LoVo (cell line): ENCODE measurements around the gene OR8J1.
"Not testable (repeated sequence)": the region's sequence is repeated elsewhere in the genome, so short reads cannot be mapped to it uniquely, and the experiment has no call there.

ENCODE experiments used
- DNase-seq: peaks from one replicate; pipeline ENCODE4 v3.0.0-alpha.2; 2016; ENCODE audit warnings: low spot score

Gene OR8J1, protein sequence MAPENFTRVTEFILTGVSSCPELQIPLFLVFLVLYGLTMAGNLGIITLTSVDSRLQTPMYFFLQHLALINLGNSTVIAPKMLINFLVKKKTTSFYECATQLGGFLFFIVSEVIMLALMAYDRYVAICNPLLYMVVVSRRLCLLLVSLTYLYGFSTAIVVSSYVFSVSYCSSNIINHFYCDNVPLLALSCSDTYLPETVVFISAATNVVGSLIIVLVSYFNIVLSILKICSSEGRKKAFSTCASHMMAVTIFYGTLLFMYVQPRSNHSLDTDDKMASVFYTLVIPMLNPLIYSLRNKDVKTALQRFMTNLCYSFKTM

DNA sequence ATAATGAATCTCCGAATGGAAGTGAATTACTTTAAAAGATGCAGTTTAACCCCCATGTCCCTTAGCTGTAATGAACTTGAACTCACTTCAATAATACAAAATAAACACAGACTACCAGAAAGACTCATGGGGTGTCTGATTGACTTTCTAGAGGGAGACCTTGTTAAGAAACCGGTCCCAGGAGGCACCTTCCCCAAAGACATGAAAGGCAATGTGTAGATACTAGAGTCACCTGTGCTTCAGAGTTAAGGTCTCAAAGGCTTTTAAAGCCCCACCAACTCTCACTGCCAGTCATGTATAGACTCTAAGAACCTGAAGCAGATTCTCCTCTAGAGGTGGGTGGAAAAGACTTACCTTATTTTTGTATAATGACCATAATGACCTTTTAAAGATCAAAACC is at the start of gene OR8J1:
Gene OR8J1, plus strand, starts transcription at position 301 of the 400 bp plus-strand sequence. CDS start 5,956 bp downstream, outside the sequence.
- no peak for DNase-seq

DNA sequence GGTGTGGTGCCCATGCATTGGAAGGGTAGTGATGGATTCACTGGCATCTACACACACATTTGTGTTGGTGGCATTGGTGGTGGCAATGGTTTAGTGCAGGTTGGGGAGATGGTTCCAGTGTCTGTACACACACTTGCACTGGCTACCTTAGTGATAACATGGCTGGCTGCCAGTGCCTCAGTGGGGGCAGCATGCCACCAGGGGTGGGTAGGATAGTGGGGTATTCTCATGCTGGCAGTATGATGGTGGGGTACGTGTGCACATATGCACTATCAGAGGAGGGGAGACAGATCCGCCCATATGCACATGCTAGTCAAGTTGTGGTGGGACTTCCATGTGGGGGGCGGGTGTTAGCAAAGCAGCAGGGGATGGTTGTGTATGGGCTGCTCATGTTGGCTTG is 46.3 kb upstream of the OR8J1 start:
- DNase-seq, result no peak

DNA sequence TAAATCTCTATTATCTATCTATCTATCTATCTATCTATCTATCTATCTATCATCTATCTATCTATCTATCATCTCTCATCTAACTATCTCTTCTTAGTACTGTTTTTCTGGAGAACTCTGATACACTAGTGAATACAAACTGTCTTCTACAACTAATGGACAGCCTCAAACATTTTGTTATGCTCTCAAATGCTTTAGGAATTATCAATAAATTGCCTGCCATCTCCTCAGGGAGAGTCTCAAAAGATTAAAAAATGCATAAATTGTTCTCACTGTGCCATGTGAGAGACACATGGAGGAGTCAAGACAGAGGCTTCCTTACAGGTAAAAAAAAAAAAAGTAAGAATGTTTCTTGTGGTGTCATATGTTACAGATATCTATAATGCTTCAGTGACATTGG is 39.2 kb upstream of the OR8J1 start, which contains the start of gene OR8K3:
Gene OR8K3, plus strand, starts transcription at position 301 of the 400 bp plus-strand sequence. CDS start 3,163 bp downstream, outside the sequence.
- no peak for DNase-seq

DNA sequence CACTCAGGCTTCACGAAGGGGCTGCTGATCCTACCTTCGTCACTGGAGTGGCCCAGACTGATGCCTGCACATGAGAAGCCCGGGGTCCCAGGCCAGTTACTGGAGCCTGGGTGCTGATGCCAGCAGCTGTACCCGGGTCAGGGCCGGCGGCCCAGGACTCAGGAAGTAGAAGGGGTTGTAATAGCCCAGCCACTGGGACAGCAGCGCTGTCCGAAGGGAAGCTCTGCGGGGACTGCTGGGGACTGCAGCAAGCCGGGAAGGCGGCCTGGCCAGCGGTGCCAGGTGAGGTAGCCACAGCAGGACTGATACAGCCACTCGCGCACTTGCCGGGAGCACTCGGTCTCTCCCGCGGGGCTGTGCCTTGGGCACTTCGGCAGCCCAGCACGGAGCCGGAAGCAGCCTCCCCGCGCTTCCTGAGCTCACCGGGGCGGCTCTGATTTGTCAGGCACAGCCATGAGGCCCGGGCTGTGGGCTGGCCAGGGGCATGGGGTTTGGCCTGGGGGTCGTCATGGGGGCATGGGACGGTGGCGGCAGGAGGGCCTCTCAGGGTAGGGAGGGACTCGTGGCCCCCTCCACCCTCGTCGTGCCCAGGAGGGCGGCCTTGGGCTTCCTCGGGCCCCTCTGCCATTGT is 22.1 kb upstream of the OR8J1 start:
- no peak for DNase-seq

DNA sequence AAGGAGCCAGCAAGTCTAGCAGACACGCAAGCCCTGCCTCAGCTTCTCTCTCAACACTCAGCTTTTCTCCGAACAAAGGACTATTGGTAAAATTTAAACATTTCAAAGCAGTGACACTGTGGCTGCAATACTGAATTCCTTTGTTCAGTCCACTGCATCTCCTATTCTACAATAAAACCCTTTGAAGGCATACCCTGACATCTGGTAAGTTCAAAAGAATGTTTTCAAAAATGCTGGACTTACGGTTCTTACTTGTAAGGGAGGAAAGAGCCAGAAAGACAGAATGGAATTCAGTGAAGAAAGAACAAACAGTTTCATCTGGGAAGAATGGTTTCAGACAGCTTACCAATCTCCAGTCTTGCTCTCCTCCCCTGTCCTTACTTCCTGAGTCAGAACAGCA is 20.9 kb upstream of the OR8J1 start:
- no peak for DNase-seq

DNA sequence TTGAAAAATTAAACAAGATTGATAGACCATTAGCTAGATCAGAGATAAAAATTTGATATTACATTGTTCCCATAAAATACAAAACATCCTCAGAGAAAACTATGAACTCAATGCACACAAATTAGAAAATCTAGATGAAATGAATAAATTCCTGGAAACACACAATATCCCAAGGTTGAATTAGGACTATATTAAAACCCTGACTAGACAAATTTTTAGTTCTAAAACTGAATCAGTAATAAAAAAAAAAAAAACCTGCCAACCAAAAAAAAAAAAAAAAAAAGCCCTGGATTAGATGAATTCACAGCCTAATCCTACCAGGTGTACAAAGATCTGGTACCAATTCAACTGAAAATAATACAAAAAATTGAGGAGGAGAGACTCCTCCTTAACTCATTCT is 13.8 kb upstream of the OR8J1 start:
- DNase-seq, result no peak

DNA sequence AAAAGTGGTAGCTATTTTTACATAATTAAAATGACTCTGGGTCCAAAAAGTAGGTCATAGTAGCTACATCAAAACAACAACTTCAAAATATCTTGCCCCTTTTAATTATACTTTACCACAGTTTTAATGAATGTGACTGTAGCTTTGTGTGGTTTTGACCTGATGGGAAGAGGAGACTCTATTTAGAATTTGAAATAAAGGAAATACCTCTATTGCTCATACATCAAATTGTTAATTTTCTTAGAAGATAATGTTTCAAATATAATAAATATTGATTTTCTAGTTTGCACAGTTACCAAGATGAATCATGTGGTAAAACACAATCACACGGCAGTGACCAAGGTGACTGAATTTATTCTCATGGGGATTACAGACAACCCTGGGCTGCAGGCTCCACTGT is 8.4 kb upstream of the OR8J1 start, which contains the start of gene OR8K1:
Gene OR8K1, plus strand, starts transcription at position 301 of the 400 bp plus-strand sequence. Its CDS starts 0 bp downstream, at position 301.
- DNase-seq, result no peak

DNA sequence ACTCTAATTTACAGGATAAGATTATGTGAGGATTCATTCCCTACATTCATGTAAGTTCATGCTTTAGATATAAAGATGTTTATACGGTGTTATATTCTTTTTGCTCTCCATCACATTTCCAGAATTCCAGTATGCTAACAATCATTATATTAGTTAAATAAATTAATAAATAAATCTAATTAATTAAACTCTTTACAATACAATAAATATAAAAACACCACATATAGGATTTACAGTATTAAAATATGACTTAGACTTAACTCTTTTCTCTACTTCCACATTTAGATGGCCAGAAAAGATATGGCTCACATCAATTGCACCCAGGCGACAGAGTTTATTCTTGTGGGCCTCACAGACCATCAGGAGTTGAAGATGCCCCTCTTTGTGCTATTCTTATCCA is 21.2 kb downstream of the OR8J1 start, which contains the start of gene OR8U1:
Gene OR8U1, plus strand, starts transcription at position 301 of the 400 bp plus-strand sequence. Its CDS starts 0 bp downstream, at position 301.
- no peak for DNase-seq

DNA sequence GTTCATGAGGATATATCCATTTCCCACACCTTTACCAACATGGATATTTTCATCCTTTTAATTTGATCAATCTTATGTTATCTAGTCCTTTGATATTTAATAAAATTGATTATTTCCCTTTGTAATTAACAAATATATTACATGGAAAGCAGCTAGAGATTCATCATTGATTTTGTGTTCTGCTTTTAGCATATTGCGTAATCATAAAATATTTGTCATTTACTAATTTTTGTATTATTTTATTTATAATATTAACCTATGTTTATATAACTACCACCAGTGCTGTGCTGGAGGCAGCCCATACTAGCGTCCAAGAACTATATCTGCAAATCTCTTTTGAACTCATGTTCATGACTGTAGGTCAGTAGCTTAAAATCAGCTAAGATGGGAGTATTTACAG is 26.0 kb downstream of the OR8J1 start:
- DNase-seq, result no peak

DNA sequence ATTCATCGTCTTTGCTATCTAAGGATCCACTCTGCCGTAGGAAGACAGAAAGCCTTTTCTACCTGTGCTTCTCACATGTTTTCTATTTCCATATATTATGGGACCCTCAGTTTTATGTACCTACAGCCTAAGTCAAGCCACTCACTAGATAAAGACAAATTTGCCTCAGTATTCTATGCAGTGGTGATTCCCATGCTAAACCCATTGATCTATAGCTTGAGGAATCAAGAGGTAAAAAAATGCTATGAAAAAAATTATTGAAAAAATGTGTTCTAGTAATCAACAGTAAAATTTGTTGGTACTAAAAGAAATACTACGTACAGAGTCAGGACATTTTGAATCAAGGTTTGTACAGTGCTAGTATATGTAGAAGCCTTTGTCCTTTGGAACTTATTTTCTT is 40.3 kb downstream of the OR8J1 start:
- no peak for DNase-seq

DNA sequence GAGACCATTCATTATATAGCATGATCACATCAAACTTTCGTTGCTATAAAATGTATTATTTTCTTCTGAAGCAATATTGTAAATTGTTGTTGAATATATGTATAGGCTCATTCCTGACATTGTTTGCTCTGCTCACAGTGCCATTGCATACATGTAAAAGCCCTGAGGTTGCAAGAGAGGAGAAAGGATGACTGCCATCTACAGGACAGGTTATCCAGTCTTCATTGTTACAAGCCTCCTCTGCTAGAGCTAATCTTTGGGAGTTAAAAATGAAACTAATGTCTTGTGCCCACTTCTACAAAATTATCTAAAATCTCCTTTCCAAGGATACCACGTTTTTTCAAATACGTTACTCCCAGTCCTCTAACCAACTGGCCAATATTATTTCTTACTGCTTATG is 42.0 kb downstream of the OR8J1 start:
- no peak for DNase-seq

DNA sequence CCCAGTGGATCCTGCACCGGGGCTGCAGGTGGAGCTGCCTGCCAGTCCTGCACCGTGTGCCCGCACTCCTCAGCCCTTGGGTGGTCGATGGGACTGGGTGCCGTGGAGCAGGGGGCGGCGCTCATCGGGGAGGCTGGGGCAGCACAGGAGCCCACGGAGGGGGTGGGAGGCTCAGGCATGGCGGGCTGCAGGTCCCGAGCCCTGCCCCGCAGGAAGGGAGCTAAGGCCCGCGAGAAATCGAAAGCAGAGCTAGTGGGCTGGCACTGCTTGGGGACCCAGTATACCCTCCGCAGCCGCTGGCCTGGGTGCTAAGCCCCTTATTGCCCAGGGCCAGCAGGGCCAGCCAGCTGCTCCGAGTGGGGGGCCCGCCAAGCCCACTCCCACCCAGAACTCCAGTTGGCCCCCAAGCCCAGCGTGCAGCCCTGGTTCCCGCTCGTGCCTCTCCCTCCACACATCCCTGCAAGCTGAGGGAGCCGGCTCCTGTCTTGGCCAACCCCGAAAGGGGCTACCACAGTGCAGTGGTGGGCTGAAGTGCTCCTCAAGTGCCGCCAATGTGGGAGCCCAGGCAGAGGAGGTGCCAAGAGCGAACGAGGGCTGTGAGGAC is 47.9 kb downstream of the OR8J1 start:
- DNase-seq, result not testable (repeated sequence)

DNA sequence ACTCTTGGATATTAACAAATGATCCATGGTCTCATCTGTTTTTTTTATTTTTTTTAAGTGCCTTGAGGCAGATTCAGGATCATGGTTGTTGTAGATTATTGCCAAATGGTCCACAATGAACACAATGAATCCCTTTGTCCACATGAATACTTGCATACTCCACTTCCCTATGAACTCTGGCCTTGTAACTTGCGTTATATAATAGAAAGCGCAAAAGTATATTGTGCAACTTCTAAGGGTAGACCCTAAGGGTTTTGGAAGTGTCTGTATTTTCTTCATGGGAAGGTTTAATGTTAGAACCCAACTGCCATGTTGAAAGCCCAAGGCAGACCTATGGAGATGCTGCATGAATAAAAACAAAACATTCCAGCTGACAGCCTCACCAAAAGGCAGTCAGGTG is 50.3 kb downstream of the OR8J1 start:
- no peak for DNase-seq

DNA sequence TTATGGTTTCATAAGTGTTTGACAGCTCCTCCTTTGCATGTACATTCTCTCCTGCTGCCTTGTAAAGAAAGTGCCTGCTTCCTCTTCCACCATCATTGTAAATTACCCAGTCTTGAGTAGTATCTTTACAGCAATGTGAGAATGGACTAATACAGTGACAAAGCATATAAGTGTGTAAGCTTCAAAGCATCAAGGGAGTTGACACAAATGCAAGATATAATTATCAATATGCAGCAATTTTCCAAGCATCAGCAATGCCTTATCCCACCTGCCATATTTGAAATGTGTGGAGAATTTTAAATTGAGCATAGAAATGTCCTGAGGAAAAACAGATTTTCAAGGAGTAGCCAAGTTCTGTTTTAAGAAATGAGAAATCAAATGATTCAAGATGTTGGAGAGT is 56.7 kb downstream of the OR8J1 start:
- no peak for DNase-seq
